Esophagus muscularis mucosa (tissue), 3 donors: Measurements from ENCODE around the gene XAF1.

Source experiments
- CTCF ChIP-seq, 3 experiments: fragments of 200-600 bp in 2 of 3; fragments of 450-650 bp in 1 of 3; sonication (generic) in 2 of 3; IDR thresholded peaks; one replicate each; pipeline ENCODE4 v1.5.1; 2017 to 2019; ENCODE audit warnings: antibody characterized with exemption in 3 of 3, mild to moderate bottlenecking in 2 of 3, moderate library complexity in 1 of 3
- POLR2A ChIP-seq: fragments of 450-650 bp; IDR thresholded peaks from one replicate; pipeline ENCODE4 v1.6.1; 2017; ENCODE audit warnings: antibody characterized with exemption, moderate library complexity, mild to moderate bottlenecking, low read depth
- POLR2AphosphoS5 ChIP-seq, 2 donors: sonication (generic); formaldehyde crosslinking; IDR thresholded peaks; one replicate each; pipeline ENCODE4 v1.6.1; 2017; ENCODE audit warnings: antibody characterized with exemption in 2 of 2

- no peak for TF ChIP-seq CTCF (IDR thresholded peaks at IDR 0.05)
- no peak for TF ChIP-seq POLR2AphosphoS5 (IDR thresholded peaks at IDR 0.05)
- TF ChIP-seq POLR2A = no peak
Observed at GRCh38 chr17:6710317-6710716, 45.5 kb upstream of the XAF1 start.
